Measurements from ENCODE around the gene PIP5K1A.
A peak's percentile ranks its signal among the peaks of the same experiment; 100 is the strongest.

DNA sequence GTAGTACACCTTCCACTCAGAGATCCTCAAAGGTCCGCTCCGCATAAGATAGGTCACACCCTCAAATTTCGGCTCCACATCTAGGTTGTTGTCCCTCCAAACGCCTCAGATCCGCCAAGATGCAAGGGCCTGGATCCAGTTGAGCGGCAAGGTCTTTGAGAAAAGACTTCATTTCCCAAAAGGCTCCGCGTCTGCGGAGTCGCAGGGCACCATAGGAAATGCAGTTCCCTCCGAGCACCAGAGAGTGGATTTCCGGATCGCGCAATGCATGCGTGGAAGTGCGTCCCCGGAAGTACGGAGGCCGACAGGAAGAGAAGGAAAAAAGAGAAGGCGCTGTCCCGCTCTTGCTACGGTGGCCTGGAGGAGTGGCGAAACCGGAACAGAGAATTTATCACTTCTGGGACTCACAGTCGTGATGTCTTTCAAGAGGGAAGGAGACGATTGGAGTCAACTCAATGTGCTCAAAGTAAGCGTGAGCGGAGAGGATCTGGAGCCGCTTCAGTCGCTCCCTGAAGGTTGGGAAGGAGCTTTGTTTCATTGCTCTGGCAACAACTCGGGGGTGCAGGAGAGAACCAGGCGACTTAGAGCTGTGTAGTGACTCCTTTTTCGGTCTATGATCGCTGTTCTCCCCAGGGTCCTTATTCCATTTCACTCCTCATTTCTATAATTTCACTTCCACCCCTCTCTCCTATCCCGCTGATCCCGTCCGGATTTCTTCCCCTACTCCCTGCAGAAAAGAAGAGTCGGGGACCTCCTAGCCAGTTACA lies 32.4 kb upstream of the PIP5K1A start, which contains the start of the genes LYSMD1 and SCNM1:
- TF ChIP-seq BHLHE40 (IDR thresholded peaks at IDR 0.05; ENCODE audit: borderline replicate concordance) (no peak), TARDBP (IDR thresholded peaks at IDR 0.05) (0 out of 2 replicates have a peak, but pooled peaks have one; percentile 63), FOXA1 (IDR thresholded peaks at IDR 0.05) (no peak), L3MBTL2 (conservative IDR thresholded peaks at IDR 0.05) (peak; percentile 65; the same call in 1 of the 2 replicates), ARNT (IDR thresholded peaks at IDR 0.05) (no peak), FOXK2 (IDR thresholded peaks at IDR 0.05) (peak; percentile 54; the same call in 1 of the 2 replicates), NFRKB (IDR thresholded peaks at IDR 0.05) (no peak), SUZ12 (IDR thresholded peaks at IDR 0.05) (peak; percentile 94), ELF4 (IDR thresholded peaks at IDR 0.05) (peak; percentile 99), SP1 (IDR thresholded peaks at IDR 0.05) (no peak), FOXM1 (IDR thresholded peaks at IDR 0.05; ENCODE audit: borderline replicate concordance) (no peak), CTBP1 (IDR thresholded peaks at IDR 0.05; ENCODE audit: borderline replicate concordance) (no peak)
- TF ChIP-seq, protein P1, sequence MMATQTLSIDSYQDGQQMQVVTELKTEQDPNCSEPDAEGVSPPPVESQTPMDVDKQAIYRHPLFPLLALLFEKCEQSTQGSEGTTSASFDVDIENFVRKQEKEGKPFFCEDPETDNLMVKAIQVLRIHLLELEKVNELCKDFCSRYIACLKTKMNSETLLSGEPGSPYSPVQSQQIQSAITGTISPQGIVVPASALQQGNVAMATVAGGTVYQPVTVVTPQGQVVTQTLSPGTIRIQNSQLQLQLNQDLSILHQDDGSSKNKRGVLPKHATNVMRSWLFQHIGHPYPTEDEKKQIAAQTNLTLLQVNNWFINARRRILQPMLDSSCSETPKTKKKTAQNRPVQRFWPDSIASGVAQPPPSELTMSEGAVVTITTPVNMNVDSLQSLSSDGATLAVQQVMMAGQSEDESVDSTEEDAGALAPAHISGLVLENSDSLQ (IDR thresholded peaks at IDR 0.05) = peak; percentile 26; the same call in 1 of the 2 replicates

Measured in HEK293T (cell line).